ENCODE results near the gene OFD1.
A peak's percentile ranks its signal among the peaks of the same experiment; 100 is the strongest.

Gene OFD1

GRCh38 chrX:13764765-13765164 lies 30.2 kb downstream of the OFD1 start (continued):
- no peak for TF ChIP-seq ZNF362 (tag by site-specific recombination; IDR thresholded peaks at IDR 0.05)
- no peak for TF ChIP-seq ZNF433 (tag by site-specific recombination; IDR thresholded peaks at IDR 0.05; ENCODE audit: low read depth)
- no peak for TF ChIP-seq ZNF792 (tag by site-specific recombination; IDR thresholded peaks at IDR 0.05)
- TF ChIP-seq ZNF18 (tag by site-specific recombination; IDR thresholded peaks at IDR 0.05): no peak
- no peak for TF ChIP-seq ZNF280D (tag by site-specific recombination; IDR thresholded peaks at IDR 0.05)
- no peak for TF ChIP-seq ZFP37 (tag by site-specific recombination; IDR thresholded peaks at IDR 0.05)
- TF ChIP-seq PRDM4 (tag by site-specific recombination; IDR thresholded peaks at IDR 0.05): no peak
- no peak for TF ChIP-seq ZNF768 (tag by site-specific recombination; IDR thresholded peaks at IDR 0.05)
- no peak for TF ChIP-seq ZNF280C (tag by site-specific recombination; IDR thresholded peaks at IDR 0.05)
- TF ChIP-seq ZNF2 (tag by site-specific recombination; IDR thresholded peaks at IDR 0.05): no peak
- TF ChIP-seq ZNF747 (tag by site-specific recombination; IDR thresholded peaks at IDR 0.05): no peak
- no peak for TF ChIP-seq ZBTB21 (tag by site-specific recombination; IDR thresholded peaks at IDR 0.05)
- TF ChIP-seq ZNF292 (tag by site-specific recombination; IDR thresholded peaks at IDR 0.05; ENCODE audit: borderline replicate concordance, low read depth): no peak

- no peak overlapping the region for H3K4me3 ChIP-seq (ENCODE audit: low read depth, low read length)
- TF ChIP-seq ZNF549 (tag by site-specific recombination; IDR thresholded peaks at IDR 0.05) (peak; percentile 90), ZBTB44 (tag by site-specific recombination; IDR thresholded peaks at IDR 0.05) (no peak), ZNF513 (tag by site-specific recombination; IDR thresholded peaks at IDR 0.05) (no peak), ZNF146 (tag by site-specific recombination; IDR thresholded peaks at IDR 0.05) (no peak), SP3 (tag by site-specific recombination; IDR thresholded peaks at IDR 0.05) (no peak)
- H3K4me1 ChIP-seq (ENCODE audit: control insufficient read depth, insufficient read depth, low read length): 0 out of 2 replicates have a peak, but pooled peaks cover 2% of the 10 kb centered on the region
- POLR2A ChIA-PET: no interaction called here
- H3K36me3 ChIP-seq (ENCODE audit: control insufficient read depth in 2 of 2, insufficient read depth in 1 of 2, low read length in 2 of 2): peaks cover 50 to 78% of the 10 kb centered on the region in 2 experiments
- no peaks in the 10 kb centered on the region for H3K9me3 ChIP-seq (ENCODE audit: control insufficient read depth, insufficient read depth, low read depth, low read length)
- no peak overlapping the region for H3K27ac ChIP-seq (ENCODE audit: extremely low read depth, low read depth, low read length)
- CTCF ChIA-PET: interaction anchor here (0.6 to 1.1 kb wide), 4 partner anchors 19 to 263 kb away, joined by 3 to 5 read pairs (median 4); no protein-coding TSS in a partner anchor
Measured at GRCh38 chrX:13768939-13769338, 34.4 kb downstream of the OFD1 start.
